PFSK-1 (cell line): ENCODE results near the gene YIPF4.

Source experiments
- FOXP2 ChIP-seq: optimal IDR thresholded peaks from 2 replicates; pipeline ENCODE3; 2011; ENCODE audit warnings: borderline replicate concordance, control low read depth, inconsistent platforms; ENCODE audit not compliant: insufficient read depth; ENCODE audit errors: extremely low read length, extremely low read depth
- POLR2AphosphoS5 ChIP-seq: IDR thresholded peaks from 2 replicates; pipeline ENCODE4 v1.6.1; 2012; ENCODE audit warnings: low read depth, mild to moderate bottlenecking, control low read depth, low read length, moderate library complexity
- SIN3A ChIP-seq: IDR thresholded peaks from 2 replicates; pipeline ENCODE4 v1.6.1; 2012; ENCODE audit warnings: mild to moderate bottlenecking, low read length, moderate library complexity, borderline replicate concordance; ENCODE audit not compliant: insufficient read depth
- TAF1 ChIP-seq: IDR thresholded peaks from 2 replicates; pipeline ENCODE4 v1.6.1; 2012; ENCODE audit warnings: low read length, control low read depth, borderline replicate concordance; ENCODE audit not compliant: insufficient read depth
- TF ChIP-seq, protein P1 (sequence below), 2 experiments: IDR thresholded peaks; 2 replicates each; pipeline versions ENCODE4 v1.6.1 to v1.8.0; 2011 to 2012; ENCODE audit warnings: low read depth in 2 of 2, low read length in 2 of 2, control low read depth in 1 of 2, inconsistent platforms in 1 of 2, mild to moderate bottlenecking in 1 of 2, moderate library complexity in 1 of 2; ENCODE audit not compliant: insufficient read depth in 1 of 2

The YIPF4 gene

DNA sequence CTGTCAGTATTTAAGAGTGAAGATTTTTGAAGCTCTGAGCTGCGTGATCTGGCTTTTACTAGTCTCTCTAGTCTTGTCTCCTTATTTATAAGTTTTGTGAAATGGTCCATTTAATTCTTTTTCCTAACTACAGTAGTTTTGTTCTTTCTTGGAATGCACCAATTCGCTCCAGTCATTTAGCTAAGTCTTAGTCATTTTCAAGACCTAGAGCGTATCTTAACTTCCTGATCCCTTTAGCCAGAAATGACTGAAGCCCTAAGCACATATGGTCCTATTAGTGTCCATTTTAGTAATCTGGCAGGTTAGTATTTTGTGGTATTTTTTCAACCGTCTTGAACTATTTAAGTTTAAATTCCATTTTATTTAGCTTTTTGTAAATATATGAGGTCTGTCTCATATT, 82.7 kb downstream of the YIPF4 start:
- no peak for TF ChIP-seq TAF1

DNA sequence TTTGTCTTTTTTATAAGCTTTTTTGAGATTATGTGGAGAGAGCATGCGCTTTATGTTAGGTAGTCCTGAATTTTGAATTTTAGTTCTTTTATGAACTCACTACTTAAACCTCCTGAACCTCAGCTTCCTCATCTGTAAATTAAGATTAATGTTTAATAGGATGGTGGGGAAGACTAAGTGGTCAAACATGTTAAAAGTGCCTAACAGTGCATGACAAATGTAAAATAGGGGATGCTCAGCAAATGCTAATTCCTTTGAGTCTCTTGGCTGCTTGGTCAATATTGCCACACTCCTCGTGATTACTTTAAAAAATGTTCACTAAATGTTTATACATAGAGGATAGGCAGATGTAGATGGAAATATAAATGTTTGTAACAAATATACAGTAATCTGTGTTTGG, 85.9 kb downstream of the YIPF4 start:
- TF ChIP-seq, protein P1, sequence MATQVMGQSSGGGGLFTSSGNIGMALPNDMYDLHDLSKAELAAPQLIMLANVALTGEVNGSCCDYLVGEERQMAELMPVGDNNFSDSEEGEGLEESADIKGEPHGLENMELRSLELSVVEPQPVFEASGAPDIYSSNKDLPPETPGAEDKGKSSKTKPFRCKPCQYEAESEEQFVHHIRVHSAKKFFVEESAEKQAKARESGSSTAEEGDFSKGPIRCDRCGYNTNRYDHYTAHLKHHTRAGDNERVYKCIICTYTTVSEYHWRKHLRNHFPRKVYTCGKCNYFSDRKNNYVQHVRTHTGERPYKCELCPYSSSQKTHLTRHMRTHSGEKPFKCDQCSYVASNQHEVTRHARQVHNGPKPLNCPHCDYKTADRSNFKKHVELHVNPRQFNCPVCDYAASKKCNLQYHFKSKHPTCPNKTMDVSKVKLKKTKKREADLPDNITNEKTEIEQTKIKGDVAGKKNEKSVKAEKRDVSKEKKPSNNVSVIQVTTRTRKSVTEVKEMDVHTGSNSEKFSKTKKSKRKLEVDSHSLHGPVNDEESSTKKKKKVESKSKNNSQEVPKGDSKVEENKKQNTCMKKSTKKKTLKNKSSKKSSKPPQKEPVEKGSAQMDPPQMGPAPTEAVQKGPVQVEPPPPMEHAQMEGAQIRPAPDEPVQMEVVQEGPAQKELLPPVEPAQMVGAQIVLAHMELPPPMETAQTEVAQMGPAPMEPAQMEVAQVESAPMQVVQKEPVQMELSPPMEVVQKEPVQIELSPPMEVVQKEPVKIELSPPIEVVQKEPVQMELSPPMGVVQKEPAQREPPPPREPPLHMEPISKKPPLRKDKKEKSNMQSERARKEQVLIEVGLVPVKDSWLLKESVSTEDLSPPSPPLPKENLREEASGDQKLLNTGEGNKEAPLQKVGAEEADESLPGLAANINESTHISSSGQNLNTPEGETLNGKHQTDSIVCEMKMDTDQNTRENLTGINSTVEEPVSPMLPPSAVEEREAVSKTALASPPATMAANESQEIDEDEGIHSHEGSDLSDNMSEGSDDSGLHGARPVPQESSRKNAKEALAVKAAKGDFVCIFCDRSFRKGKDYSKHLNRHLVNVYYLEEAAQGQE (IDR thresholded peaks at IDR 0.05; ENCODE audit: insufficient read depth in 1 of 2, low read depth in 2 of 2, low read length in 2 of 2), result no peak
- no peak for TF ChIP-seq POLR2AphosphoS5
- TF ChIP-seq SIN3A, result no peak
- no peak for TF ChIP-seq TAF1
- TF ChIP-seq FOXP2, result no peak
